DMS153 (cell line): ENCODE data around the gene PIN4.
A peak's percentile ranks its signal among the peaks of the same experiment; 100 is the strongest.
"Not testable (repeated sequence)": the region's sequence is repeated elsewhere in the genome, so short reads cannot be mapped to it uniquely, and the experiment has no call there.

Experiments used
- DNase-seq: peaks from one replicate; lab custom pipeline; 2025; lab: John Stamatoyannopoulos, UW

The PIN4 gene

DNA sequence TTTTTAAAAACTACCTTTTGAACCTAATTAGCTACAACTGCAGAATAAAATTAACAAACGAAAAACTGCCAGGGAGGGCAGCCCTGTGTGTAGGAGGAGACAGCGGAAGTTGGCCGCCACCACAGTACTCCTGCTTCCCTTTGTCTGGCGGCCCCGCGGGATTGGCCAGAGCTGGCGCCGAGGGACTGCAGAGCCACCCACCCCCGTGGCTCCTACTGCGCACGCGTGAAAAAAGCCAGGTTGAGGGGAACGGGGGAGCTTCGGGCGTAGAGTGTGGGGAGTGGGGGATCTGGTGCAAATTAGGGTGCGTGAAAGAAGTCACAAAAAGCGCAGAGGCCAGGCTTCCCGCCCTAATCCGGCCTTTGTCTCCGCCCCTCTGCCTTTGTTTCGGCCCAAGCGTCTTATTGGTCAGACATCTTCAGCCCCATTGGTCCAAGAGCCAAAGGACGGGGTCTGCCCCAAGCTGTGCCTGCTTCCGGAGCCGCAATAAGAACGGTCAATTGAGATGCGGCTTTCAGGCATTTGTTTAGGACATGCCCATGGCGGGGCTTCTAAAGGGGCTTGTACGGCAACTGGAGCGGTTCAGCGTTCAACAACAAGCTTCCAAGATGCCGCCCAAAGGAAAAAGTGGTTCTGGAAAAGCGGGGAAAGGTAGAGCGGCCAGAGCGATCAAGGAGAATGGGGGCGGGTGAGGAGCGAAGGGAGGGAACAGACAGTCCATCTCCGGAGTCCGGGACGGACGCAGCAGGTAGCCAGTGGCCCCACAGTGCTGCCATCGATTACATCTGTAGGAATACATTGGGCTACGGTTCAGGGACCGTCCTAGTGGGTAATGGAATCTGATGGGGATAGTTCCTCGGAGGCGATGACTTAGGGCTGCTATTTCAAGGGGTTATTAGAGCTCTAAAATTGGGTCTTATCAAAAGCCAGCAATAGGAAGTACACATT lies at the start of gene PIN4:
TSS of gene PIN4 (plus strand) at position 580 of the 948 bp plus-strand sequence. CDS start at position 609, 29 bp downstream.
- peak; percentile 95 for DNase-seq

- DNase-seq, result no peak
Measured at GRCh38 chrX:72132456-72132855, 49.1 kb upstream of the PIN4 start.

GRCh38 chrX:72133851-72134546 lies 47.6 kb upstream of the PIN4 start:
- DNase-seq, result no peak

DNA sequence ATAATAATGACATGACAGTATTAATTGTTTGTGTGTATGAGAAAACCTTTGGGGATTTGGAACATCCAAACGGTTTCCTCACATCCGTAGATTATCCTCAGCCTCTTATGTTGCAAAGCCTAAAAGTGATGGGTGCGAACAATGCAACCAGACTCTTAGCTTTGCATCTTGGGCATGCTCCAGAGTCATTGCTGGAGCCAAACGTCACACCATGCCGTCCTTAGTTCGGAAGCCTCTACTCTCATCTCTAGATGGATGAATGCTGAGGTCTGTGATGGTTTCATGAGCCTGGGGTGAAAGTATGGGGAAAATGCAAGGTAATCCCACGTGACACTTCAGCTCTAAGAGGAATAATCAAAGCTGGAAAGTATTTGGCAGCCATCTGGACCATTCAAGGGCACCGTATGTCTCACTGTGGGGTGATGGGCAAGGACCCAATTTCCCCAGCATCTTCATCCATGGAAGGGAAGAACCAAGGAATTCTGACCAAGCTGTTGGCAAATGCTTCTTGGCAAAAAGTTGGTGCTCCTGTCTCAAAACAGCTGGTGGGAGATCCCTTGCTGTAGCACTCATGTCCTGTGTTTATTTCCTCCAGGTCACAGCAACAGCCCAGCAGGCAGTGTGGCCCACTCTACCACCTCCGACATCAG lies 43.6 kb upstream of the PIN4 start:
- no peak for DNase-seq

GRCh38 chrX:72139538-72139937 lies 42.0 kb upstream of the PIN4 start:
- DNase-seq, result no peak

DNA sequence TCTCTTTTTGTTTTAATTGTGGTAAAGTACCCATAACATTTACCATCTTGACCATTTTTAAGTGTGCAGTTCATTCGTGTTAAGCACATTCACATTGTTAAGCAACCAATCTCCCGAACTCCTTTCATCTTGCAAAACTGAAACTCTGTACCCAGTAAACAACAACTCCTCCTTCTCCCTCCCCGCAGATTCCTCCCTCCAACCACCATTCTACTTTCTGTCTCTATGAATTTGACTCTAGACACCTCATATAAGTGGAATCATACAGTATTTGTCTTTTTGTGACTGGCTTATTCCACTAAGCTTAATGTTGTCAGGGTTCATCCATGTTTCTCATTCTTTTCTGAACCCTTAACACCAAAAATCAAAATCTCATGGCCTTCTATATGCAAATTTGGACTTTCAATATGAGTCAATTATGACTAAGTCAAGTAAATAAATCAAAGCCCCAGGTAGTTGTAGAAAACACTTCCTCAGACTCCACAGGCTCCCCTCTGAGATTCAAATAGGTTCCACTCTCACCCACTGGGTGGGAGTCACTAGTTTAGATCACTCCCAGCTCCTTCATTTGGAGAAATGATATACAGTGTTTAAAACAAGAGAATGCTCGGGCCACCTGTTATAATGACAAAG lies 40.1 kb upstream of the PIN4 start:
- DNase-seq, result no peak

DNA sequence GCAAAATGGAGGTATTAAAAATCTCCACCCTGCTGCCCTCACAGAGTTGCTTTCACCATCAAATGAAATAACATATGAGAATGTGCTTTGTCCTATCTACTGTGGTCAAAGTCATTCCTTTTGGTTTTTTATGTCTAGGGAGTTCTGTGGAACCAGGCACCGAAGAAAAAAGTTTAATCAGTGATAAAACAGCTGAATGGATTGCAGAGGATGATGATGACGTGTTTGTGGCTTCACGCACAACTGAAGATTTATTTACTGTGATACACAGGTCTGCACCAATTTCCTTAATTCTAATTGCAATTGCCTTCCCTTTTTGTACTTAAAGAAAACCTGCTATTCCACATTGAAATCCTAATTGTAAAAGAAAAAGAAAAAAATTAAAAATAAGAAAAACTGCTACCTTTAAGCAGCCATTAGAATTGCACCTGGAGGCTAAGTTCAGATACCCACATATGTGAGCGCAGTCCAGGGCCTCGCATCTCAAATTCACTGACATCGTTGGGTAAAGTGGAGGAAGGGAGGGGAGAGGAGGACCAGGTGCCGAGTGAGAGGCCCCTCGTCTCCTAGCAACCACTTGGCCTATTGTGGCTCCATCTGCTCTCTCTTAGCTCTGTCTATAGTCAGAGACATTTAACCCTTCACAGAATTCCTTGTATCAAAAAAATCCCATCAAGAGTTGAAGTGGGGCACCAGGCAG lies 39.3 kb upstream of the PIN4 start:
- peak; percentile 86 for DNase-seq

GRCh38 chrX:72142794-72143608 lies 38.6 kb upstream of the PIN4 start:
- no peak for DNase-seq

DNA sequence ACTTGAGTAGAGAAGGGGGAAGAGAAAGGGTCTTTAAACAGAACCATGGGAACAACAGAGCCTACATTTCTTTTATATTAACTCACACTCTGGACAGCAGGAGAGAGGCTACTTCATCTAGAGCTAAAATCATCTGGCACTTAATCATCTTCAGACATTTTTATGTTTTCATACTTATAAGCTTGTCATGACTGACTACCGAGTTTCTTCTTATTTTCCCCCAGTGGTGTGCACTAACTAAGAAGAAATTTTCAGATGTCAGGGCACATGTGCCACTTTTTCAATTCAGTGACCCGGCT lies 38.0 kb upstream of the PIN4 start:
- no peak for DNase-seq

- DNase-seq, result no peak
Measured at GRCh38 chrX:72145181-72145580, 36.4 kb upstream of the PIN4 start.

- DNase-seq, result no peak
Measured at GRCh38 chrX:72146527-72146926, 35.0 kb upstream of the PIN4 start.

DNA sequence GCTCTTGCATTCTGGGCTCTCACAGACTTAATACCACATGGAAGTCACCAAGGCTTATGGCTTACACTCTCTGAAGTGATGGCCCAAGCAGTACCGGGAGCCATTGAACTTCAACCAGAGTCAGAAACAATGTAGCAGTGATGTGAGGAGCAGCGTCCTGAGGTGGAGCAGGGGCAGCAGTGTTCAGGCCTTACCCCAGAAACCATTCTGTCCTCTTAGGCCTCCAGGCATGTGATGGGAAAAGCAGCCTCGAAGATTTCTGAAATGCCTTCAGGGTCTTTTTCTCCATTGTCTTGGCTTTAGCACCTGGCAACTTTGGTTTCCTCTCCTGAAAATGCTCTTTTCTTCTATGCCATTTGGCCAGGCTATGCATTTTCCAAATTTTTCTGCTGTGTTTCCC lies 22.8 kb upstream of the PIN4 start:
- no peak for DNase-seq

- DNase-seq, result no peak
Measured at GRCh38 chrX:72159769-72160168, 21.8 kb upstream of the PIN4 start.

- no peak for DNase-seq
Measured at GRCh38 chrX:72165551-72165950, 16.0 kb upstream of the PIN4 start.

DNA sequence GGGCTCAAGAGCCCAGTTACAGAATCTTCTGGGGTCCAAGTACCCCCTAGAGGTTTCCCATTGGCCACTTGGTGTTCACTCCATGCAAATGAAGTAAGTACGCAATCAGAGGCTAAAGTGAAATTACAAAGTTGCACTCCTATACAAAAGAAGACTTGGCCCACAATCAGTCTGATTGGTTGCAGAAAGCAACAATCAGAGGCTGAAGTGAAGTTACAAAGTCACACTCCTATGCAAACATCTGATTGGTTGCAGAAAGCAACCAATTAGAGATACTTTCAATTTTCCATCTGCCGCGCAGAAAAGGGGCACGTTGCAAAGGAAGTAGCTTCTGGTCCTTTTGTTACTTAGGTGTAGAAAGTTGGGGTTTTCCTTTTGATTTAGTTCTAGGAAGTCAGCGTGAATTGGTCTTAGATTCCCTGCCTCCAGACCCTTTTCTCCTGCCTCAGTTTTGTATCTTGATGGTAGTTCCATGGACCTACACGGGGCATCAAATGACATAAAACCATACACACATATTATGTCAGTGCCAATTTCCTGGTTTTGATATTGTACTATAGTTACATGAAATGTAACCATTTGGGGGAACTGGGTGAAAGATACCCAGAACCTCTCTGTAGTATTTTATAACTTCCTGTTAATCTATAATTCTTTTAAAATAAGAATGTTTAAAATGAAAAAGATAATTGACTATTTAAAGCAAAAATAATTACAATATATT lies 12.4 kb upstream of the PIN4 start:
- DNase-seq, result no peak

- DNase-seq, result not testable (repeated sequence)
Measured at GRCh38 chrX:72176289-72176688, 5.3 kb upstream of the PIN4 start.

DNA sequence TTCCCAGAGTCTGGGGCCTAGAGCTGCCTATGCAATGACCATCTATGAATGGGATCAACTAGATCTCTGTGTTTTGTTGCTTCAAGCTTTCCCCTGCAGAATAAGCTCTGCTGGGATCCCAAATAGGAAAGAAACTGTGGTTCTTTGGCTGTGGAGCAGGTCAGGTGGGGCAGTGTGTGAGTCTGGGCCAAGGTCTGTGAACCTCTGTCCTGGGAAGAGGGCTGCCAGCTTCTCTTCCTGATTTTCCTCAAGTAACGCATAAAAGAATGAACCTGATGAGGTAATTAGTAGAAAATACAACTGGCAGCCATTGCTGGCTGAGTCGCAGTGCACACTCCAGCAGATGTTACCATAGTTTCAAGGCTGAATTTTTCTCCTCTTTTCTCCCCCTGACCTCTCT lies 4.6 kb upstream of the PIN4 start:
- no peak for DNase-seq

DNA sequence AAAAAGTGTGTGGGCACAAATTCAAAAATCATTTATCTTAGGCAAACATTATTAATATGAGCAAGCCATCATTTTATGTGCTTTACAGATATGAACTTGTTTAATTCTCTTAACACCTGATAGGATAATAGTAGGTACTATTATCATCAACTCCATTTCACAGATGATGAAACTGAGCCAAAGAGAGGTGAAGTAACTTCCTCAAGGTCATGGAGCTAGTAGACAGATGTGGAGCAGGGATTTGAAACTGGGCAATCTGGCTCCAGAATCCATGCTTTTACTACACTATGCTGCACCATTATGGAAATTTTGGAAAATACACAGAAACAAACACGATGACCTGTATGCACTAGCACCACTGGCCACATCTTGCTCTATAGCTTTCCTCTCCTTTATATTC lies 1.0 kb upstream of the PIN4 start:
- DNase-seq, result no peak

DNA sequence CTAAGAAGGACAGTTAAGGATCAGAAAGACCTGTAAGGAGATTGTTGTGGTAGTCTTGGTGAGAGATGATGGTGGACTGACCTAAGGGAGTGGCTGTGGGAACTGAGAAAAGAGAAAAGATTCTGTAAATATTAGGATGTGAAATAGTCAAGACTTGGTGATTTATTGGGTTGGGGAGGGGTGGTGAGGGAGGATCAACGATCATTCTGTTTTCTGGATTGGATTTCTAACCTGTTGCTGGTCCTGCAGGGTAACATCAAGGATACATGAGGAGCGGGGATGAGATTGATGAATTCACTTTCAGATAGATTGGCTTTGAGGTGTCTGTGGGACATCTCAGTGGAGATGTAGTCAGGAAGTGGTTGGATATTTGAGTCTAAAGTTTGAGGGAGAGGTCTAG lies 1.4 kb downstream of the PIN4 start:
- no peak for DNase-seq

DNA sequence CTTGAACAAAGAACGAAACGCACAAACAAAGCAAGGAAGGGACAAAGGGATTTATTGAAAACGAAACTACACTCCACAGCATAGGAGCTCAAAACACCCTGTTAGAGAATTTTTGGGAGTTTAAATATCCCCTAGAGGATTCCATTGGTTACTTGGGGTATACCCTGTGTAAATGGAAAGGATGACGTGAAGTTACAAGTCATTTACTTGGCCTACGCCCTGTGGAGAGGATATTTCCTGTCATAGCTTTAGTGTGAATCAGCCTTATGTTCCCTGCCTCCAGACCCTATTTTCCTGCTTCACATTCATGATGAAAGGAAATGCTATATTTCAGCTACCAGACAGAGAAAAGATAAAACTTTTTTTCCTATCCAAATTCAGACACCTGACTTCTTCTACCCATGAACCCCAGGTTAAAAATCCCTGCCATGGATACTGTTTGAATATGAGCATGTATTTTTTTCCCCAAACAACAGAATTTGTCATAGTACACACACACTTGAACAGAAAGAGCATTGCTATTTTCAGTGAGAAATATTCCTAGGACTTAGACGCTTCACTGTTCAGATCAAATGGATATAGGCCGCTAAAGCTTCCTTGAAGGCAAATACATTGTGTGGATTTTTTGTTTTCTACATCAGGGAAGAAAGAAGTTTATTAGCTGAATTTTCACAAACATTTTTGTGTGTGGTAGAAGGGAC lies 20.4 kb downstream of the PIN4 start:
- no peak for DNase-seq
